Endothelial cell of umbilical vein (primary cell): ENCODE measurements around the gene DSG3. TPM values are rescaled to one million over a fixed set of nuclear protein-coding genes. Genes with fewer than 3 reads are reported as not detected.

Source experiments
- BruUV-seq: library from RNA; stranded (reverse); fragments of 400-500 nt; replicated peaks from 2 replicates; lab custom pipeline; 2021; lab: Mats Ljungman, UMichigan
- CTCF ChIA-PET: fragments of 300-600, 350-600 bp; sonication (Branson Sonifier 250); formaldehyde crosslinking; loops from one replicate; lab custom pipeline; 2021; ENCODE audit warnings: antibody characterized with exemption, inconsistent platforms; lab: Charles Lee
- POLR2A ChIA-PET: fragments of 300-600, 350-600 bp; sonication (Branson Sonifier 250); formaldehyde crosslinking; loops from one replicate; lab custom pipeline; 2021; ENCODE audit warnings: antibody characterized with exemption, inconsistent platforms; lab: Charles Lee
- DNase-seq: peaks from one replicate; pipeline ENCODE4 v3.0.0-alpha.2; 2011; ENCODE audit warnings: low read depth, low spot score
- FAIRE-seq: peaks from 2 replicates; lab custom pipeline; 2011; peaks lifted over from hg19 to GRCh38; lab: Jason Lieb, UNC
- H2AFZ ChIP-seq: 2 replicates; pipeline ENCODE4 v1.6.0; 2012; ENCODE audit warnings: low read depth, low read length, control low read depth, inconsistent platforms
- H3K27ac ChIP-seq: 2 replicates; pipeline ENCODE4 v1.5.1; 2011; ENCODE audit warnings: low read depth, mild to moderate bottlenecking, control low read depth, low read length, moderate library complexity; ENCODE audit not compliant: insufficient read depth
- H3K27me3 ChIP-seq, 2 experiments: 2 replicates each; pipeline versions ENCODE4 v1.6.0 to v1.6.1; 2011; ENCODE audit warnings: low read length in 2 of 2, mixed read lengths in 1 of 2; ENCODE audit not compliant: control insufficient read depth in 2 of 2, insufficient read depth in 2 of 2
- H3K36me3 ChIP-seq, 2 experiments: 2 replicates in 1 of 2; 3 replicates in 1 of 2; pipeline ENCODE4 v1.5.1; 2011; ENCODE audit warnings: low read length in 2 of 2, mild to moderate bottlenecking in 1 of 2, moderate library complexity in 1 of 2; ENCODE audit not compliant: control insufficient read depth in 2 of 2, insufficient read depth in 2 of 2; ENCODE audit errors: extremely low read depth in 1 of 2
- H3K4me1 ChIP-seq: 3 replicates; pipeline ENCODE4 v1.5.1; 2011; ENCODE audit warnings: mild to moderate bottlenecking, low read length; ENCODE audit not compliant: control insufficient read depth, insufficient read depth; ENCODE audit errors: extremely low read depth
- H3K4me2 ChIP-seq: 2 replicates; pipeline ENCODE4 v1.6.1; 2011; ENCODE audit warnings: low read length, control low read depth, mixed read lengths; ENCODE audit not compliant: insufficient read depth
- H3K4me3 ChIP-seq, 3 experiments: fragments of 200-600 bp in 1 of 3; sonication (generic), shearing (Covaris generic) in 1 of 3; replicated peaks in 1 of 3; 2 replicates each; pipeline ENCODE4 v1.5.1; 2011 to 2016; ENCODE audit warnings: control low read depth in 3 of 3, low read length in 3 of 3, mild to moderate bottlenecking in 2 of 3, inconsistent platforms in 1 of 3, low read depth in 1 of 3, moderate library complexity in 1 of 3; ENCODE audit not compliant: insufficient read depth in 1 of 3
- H3K79me2 ChIP-seq: 2 replicates; pipeline ENCODE4 v1.6.0; 2012; ENCODE audit warnings: low read length, inconsistent platforms; ENCODE audit not compliant: control insufficient read depth, insufficient read depth
- H3K9ac ChIP-seq: replicated peaks from 2 replicates; pipeline ENCODE3; 2011; ENCODE audit warnings: low read length, control low read depth; ENCODE audit not compliant: insufficient read depth; ENCODE audit errors: extremely low read depth
- H3K9me1 ChIP-seq: replicated peaks from 3 replicates; pipeline ENCODE4 v1.6.0; 2011; ENCODE audit warnings: mild to moderate bottlenecking, low read length; ENCODE audit not compliant: control insufficient read depth, insufficient read depth; ENCODE audit errors: extremely low read depth
- H3K9me3 ChIP-seq: replicated peaks from 2 replicates; pipeline ENCODE4 v1.5.1; 2012; ENCODE audit warnings: low read length, inconsistent platforms; ENCODE audit not compliant: control insufficient read depth, insufficient read depth
- H4K20me1 ChIP-seq: replicated peaks from 2 replicates; pipeline ENCODE3; 2011; ENCODE audit warnings: mild to moderate bottlenecking, low read length; ENCODE audit not compliant: control insufficient read depth, insufficient read depth; ENCODE audit errors: extremely low read depth
- CTCF ChIP-seq, 2 donors: IDR thresholded peaks; 1 replicate in 1 of 2; 2 replicates in 1 of 2; pipeline ENCODE4 v1.5.1; 2011; ENCODE audit warnings: low read length in 2 of 2, mild to moderate bottlenecking in 2 of 2, moderate library complexity in 2 of 2, control low read depth in 1 of 2, inconsistent platforms in 1 of 2, low read depth in 1 of 2; ENCODE audit not compliant: insufficient read depth in 1 of 2; ENCODE audit errors: extremely low read depth in 1 of 2
- EZH2 ChIP-seq: IDR thresholded peaks from 2 replicates; pipeline ENCODE4 v1.6.1; 2012; ENCODE audit warnings: borderline replicate concordance, low read depth, mild to moderate bottlenecking, moderate library complexity, low read length, inconsistent platforms; ENCODE audit not compliant: severe bottlenecking
- FOS ChIP-seq: IDR thresholded peaks from 2 replicates; pipeline ENCODE4 v1.6.1; 2011; ENCODE audit warnings: mild to moderate bottlenecking, low read length, moderate library complexity, borderline replicate concordance; ENCODE audit not compliant: insufficient read depth
- GATA2 ChIP-seq: IDR thresholded peaks from 2 replicates; pipeline ENCODE4 v1.7.0; 2011; ENCODE audit warnings: low read depth, mild to moderate bottlenecking, moderate library complexity, mixed read lengths, low read length; ENCODE audit not compliant: insufficient read length, insufficient read depth
- JUN ChIP-seq: IDR thresholded peaks from 2 replicates; pipeline ENCODE4 v1.6.1; 2011; ENCODE audit warnings: borderline replicate concordance, low read depth; ENCODE audit not compliant: insufficient read length, insufficient read depth
- MAX ChIP-seq: IDR thresholded peaks from 2 replicates; pipeline ENCODE4 v1.6.1; 2011; ENCODE audit not compliant: insufficient read depth, insufficient read length
- MYC ChIP-seq: IDR thresholded peaks from one replicate; pipeline ENCODE4 v1.6.1; 2011; ENCODE audit warnings: mild to moderate bottlenecking, low read depth, low read length
- POLR2A ChIP-seq: IDR thresholded peaks from 2 replicates; pipeline ENCODE4 v1.6.1; 2012; ENCODE audit warnings: low read depth, mild to moderate bottlenecking, control low read depth, low read length
- POLR2AphosphoS5 ChIP-seq: IDR thresholded peaks from 2 replicates; pipeline ENCODE4 v1.6.1; 2012; ENCODE audit warnings: low read depth, mild to moderate bottlenecking, control low read depth, low read length, moderate library complexity; ENCODE audit not compliant: insufficient read depth
- dilution Hi-C: fragments of 300-500 bp; cut with MboI; formaldehyde crosslinking; loops from one replicate; pipeline ENCODE4 v1.15.0; 2019; ENCODE audit warnings: low sequenced_read_pairs; ENCODE audit not compliant: extremely low pct_ligation_motif_present
- intact Hi-C: fragments of 100-400 bp; cut with micrococcal nuclease; formaldehyde crosslinking; loops from one replicate; pipeline ENCODE4 v1.10.0; 2022
- polyA plus RNA-seq, 4 experiments: library from polyadenylated mRNA; depleted of rRNA in 3 of 4; stranded (reverse) in 3 of 4; unstranded in 1 of 4; fragments of >200 nt; gene quantifications; 2 replicates each; pipeline versions ENCODE4 v1.2.1 to v1.2.3, GENCODE V29; 2011 to 2012; ENCODE audit warnings: missing spikeins in 1 of 4
- total RNA-seq: library from RNA; stranded (reverse); gene quantifications from 2 replicates; pipeline ENCODE4 v1.2.3, GENCODE V29; 2021

DSG3 gene
- total and polyA plus RNA-seq, 2 donors (not counting 3 experiments of a cell fraction or from before 2014, with no cell fraction given): 0.07 TPM; not detected in 1

GRCh38 chr18:31490387-31490786 lies 42.8 kb downstream of the DSG3 start:
- Histone ChIP-seq H3K27ac (no peak overlapping the region), H4K20me1 (no peaks in the 10 kb centered on the region), H3K4me1 (no peaks in the 10 kb centered on the region), H3K79me2 (no peaks in the 10 kb centered on the region), H3K9ac (no peak overlapping the region), H3K9me3 (no peaks in the 10 kb centered on the region), H3K27me3 (no peaks in the 10 kb centered on the region), H3K9me1 (no peaks in the 10 kb centered on the region), H3K4me3 (no peak overlapping the region), H3K36me3 (no peaks in the 10 kb centered on the region), H3K4me2 (no peak overlapping the region), H2AFZ (no peak overlapping the region)
- TF ChIP-seq POLR2AphosphoS5: no peak
- TF ChIP-seq MAX: no peak
- POLR2A ChIA-PET: no interaction called here
- no TSS peak for BruUV-seq
- intact Hi-C loops: no loop called here
- DNase-seq (no peak), FAIRE-seq (no peak)
- dilution Hi-C loops: no loop called here
- CTCF ChIA-PET: no interaction called here

GRCh38 chr18:31490833-31491232 lies 43.3 kb downstream of the DSG3 start:
- POLR2A ChIA-PET: no interaction called here
- no peaks in the 10 kb centered on the region for H3K9me3 ChIP-seq
- intact Hi-C loops (no loop called here), dilution Hi-C loops (no loop called here)
- H3K27me3 ChIP-seq: no peaks in the 10 kb centered on the region
- CTCF ChIA-PET: no interaction called here
- H3K4me1 ChIP-seq: no peaks in the 10 kb centered on the region
- no peaks in the 10 kb centered on the region for H3K36me3 ChIP-seq
- H3K4me3 ChIP-seq: no peak overlapping the region
- H3K9me1 ChIP-seq: no peaks in the 10 kb centered on the region
- DNase-seq (no peak), FAIRE-seq (no peak)
- no TSS peak for BruUV-seq
- no peaks in the 10 kb centered on the region for H3K79me2 ChIP-seq
- H3K4me2 ChIP-seq: no peak overlapping the region
- no peak for TF ChIP-seq POLR2AphosphoS5
- TF ChIP-seq JUN: no peak
- TF ChIP-seq EZH2: no peak
- no peak for TF ChIP-seq POLR2A
- no peak for TF ChIP-seq FOS
- TF ChIP-seq MAX: no peak
- no peak for TF ChIP-seq MYC
- no peak for TF ChIP-seq GATA2
- no peak for TF ChIP-seq CTCF (IDR thresholded peaks at IDR 0.05; ENCODE audit: extremely low read depth in 1 of 2, insufficient read depth in 1 of 2, low read depth in 1 of 2, low read length in 2 of 2)
- no peaks in the 10 kb centered on the region for H4K20me1 ChIP-seq
- H2AFZ ChIP-seq: no peak overlapping the region
- H3K9ac ChIP-seq: no peak overlapping the region
- H3K27ac ChIP-seq: no peak overlapping the region
